H9 (cell line): ENCODE results near the gene MICAL2. TPM values are rescaled to one million over a fixed set of nuclear protein-coding genes. Genes with fewer than 3 reads are reported as not detected.

Experiments used
- DNase-seq: peaks from one replicate; pipeline ENCODE4 v3.0.0-alpha.2; 2017
- H2AFZ ChIP-seq: one replicate; pipeline ENCODE4 v1.6.1; 2013; ENCODE audit warnings: mild to moderate bottlenecking, low read length, control low read depth, moderate library complexity
- H2AK5ac ChIP-seq: 2 replicates; pipeline ENCODE4 v1.6.1; 2013; ENCODE audit warnings: low read length, control low read depth, mixed read lengths; ENCODE audit not compliant: insufficient read length
- H2BK120ac ChIP-seq: one replicate; pipeline ENCODE4 v1.6.1; 2013; ENCODE audit warnings: low read depth, mild to moderate bottlenecking, low read length, control low read depth, inconsistent platforms; ENCODE audit not compliant: poor library complexity, severe bottlenecking
- H2BK12ac ChIP-seq: 2 replicates; pipeline ENCODE4 v1.6.1; 2013; ENCODE audit warnings: low read length, control low read depth, mixed read lengths, low read depth; ENCODE audit not compliant: insufficient read length
- H2BK15ac ChIP-seq: 2 replicates; pipeline ENCODE4 v1.6.1; 2013; ENCODE audit warnings: low read depth, low read length, control low read depth
- H2BK20ac ChIP-seq: one replicate; pipeline ENCODE4 v1.6.1; 2013; ENCODE audit warnings: low read depth, mild to moderate bottlenecking, low read length, control low read depth, inconsistent platforms; ENCODE audit not compliant: poor library complexity, severe bottlenecking
- H2BK5ac ChIP-seq: 2 replicates; pipeline ENCODE4 v1.6.1; 2013; ENCODE audit warnings: low read length, control low read depth, mixed read lengths; ENCODE audit not compliant: insufficient read length
- H3K14ac ChIP-seq: 2 replicates; pipeline ENCODE4 v1.6.1; 2013; ENCODE audit warnings: low read length, control low read depth; ENCODE audit not compliant: insufficient read depth
- H3K18ac ChIP-seq: 2 replicates; pipeline ENCODE4 v1.6.1; 2013; ENCODE audit warnings: low read depth, mild to moderate bottlenecking, mixed read lengths, low read length, control low read depth; ENCODE audit not compliant: insufficient read length
- H3K23ac ChIP-seq: 2 replicates; pipeline ENCODE4 v1.6.1; 2013; ENCODE audit warnings: low read length, control low read depth, mixed read lengths, low read depth; ENCODE audit not compliant: insufficient read length
- H3K23me2 ChIP-seq: 2 replicates; pipeline ENCODE4 v1.6.1; 2013; ENCODE audit warnings: low read depth, mild to moderate bottlenecking, mixed read lengths, low read length, control low read depth; ENCODE audit not compliant: insufficient read length, poor library complexity, severe bottlenecking
- H3K27ac ChIP-seq: 2 replicates; pipeline ENCODE4 v1.5.1; 2013; ENCODE audit warnings: low read length, control low read depth, mixed read lengths, low read depth; ENCODE audit not compliant: insufficient read length
- H3K27me3 ChIP-seq: 2 replicates; pipeline ENCODE4 v1.6.1; 2013; ENCODE audit warnings: low read length, control low read depth, inconsistent platforms; ENCODE audit not compliant: insufficient read depth
- H3K4ac ChIP-seq: 2 replicates; pipeline ENCODE4 v1.6.1; 2013; ENCODE audit warnings: low read depth, mild to moderate bottlenecking, control low read depth, inconsistent platforms, low read length, moderate library complexity
- H3K4me1 ChIP-seq: 2 replicates; pipeline ENCODE4 v1.6.1; 2013; ENCODE audit warnings: low read length, control low read depth, inconsistent platforms; ENCODE audit not compliant: insufficient read depth
- H3K4me2 ChIP-seq: 2 replicates; pipeline ENCODE4 v1.6.1; 2013; ENCODE audit warnings: low read length, control low read depth, mixed read lengths; ENCODE audit not compliant: insufficient read length, insufficient read depth
- H3K56ac ChIP-seq: 2 replicates; pipeline ENCODE4 v1.6.1; 2013; ENCODE audit warnings: low read depth, mild to moderate bottlenecking, mixed read lengths, low read length, control low read depth; ENCODE audit not compliant: insufficient read length
- H3K79me1 ChIP-seq: 2 replicates; pipeline ENCODE4 v1.6.1; 2013; ENCODE audit warnings: low read depth, mild to moderate bottlenecking, moderate library complexity, low read length, control low read depth, inconsistent platforms; ENCODE audit not compliant: insufficient read depth, poor library complexity, severe bottlenecking
- H3K79me2 ChIP-seq: 2 replicates; pipeline ENCODE4 v1.6.1; 2013; ENCODE audit warnings: low read length, control low read depth, inconsistent platforms; ENCODE audit not compliant: insufficient read depth
- H3K9ac ChIP-seq: 2 replicates; pipeline ENCODE4 v1.6.1; 2013; ENCODE audit warnings: low read length, control low read depth, mixed read lengths; ENCODE audit not compliant: insufficient read length; ENCODE audit errors: extremely low read depth
- H3K9me3 ChIP-seq: one replicate; pipeline ENCODE4 v1.6.1; 2013; ENCODE audit warnings: low read depth, low read length, inconsistent platforms; ENCODE audit not compliant: control insufficient read depth
- H3T11ph ChIP-seq: one replicate; pipeline ENCODE4 v1.6.1; 2013; ENCODE audit warnings: mild to moderate bottlenecking, low read length, control low read depth, inconsistent platforms
- H4K20me1 ChIP-seq: one replicate; pipeline ENCODE4 v1.6.1; 2013; ENCODE audit not compliant: control insufficient read depth, insufficient read length, insufficient read depth
- H4K5ac ChIP-seq: 2 replicates; pipeline ENCODE4 v1.6.1; 2013; ENCODE audit warnings: low read depth, mild to moderate bottlenecking, mixed read lengths, low read length, control low read depth; ENCODE audit not compliant: insufficient read length
- H4K8ac ChIP-seq: replicated peaks from 2 replicates; pipeline ENCODE4 v1.6.1; 2013; ENCODE audit warnings: low read length, control low read depth, mixed read lengths, low read depth; ENCODE audit not compliant: insufficient read length
- H4K91ac ChIP-seq: 2 replicates; pipeline ENCODE4 v1.6.1; 2013; ENCODE audit warnings: low read depth, mild to moderate bottlenecking, moderate library complexity, mixed read lengths, low read length, control low read depth; ENCODE audit not compliant: insufficient read length
- H3K27ac Mint-ChIP-seq, 3 experiments: 2 replicates in 2 of 3; 3 replicates in 1 of 3; pipeline ENCODE4 v1.8.0; 2020 to 2021; ENCODE audit warnings: mixed read lengths in 3 of 3, mild to moderate bottlenecking in 1 of 3, moderate library complexity in 1 of 3
- H3K27me3 Mint-ChIP-seq: 2 replicates; pipeline ENCODE4 v1.8.0; 2021; ENCODE audit warnings: low read depth, mild to moderate bottlenecking, moderate library complexity, mixed read lengths
- H3K36me3 Mint-ChIP-seq, 3 experiments: 2 replicates in 2 of 3; 3 replicates in 1 of 3; pipeline ENCODE4 v1.8.0; 2020 to 2021; ENCODE audit warnings: low read depth in 3 of 3, mixed read lengths in 3 of 3; ENCODE audit not compliant: insufficient read depth in 1 of 3
- H3K4me1 Mint-ChIP-seq, 2 experiments: 2 replicates each; pipeline ENCODE4 v1.8.0; 2020; ENCODE audit warnings: mixed read lengths in 2 of 2
- H3K4me3 Mint-ChIP-seq, 2 experiments: 2 replicates in 1 of 2; 3 replicates in 1 of 2; pipeline ENCODE4 v1.8.0; 2020 to 2021; ENCODE audit warnings: mild to moderate bottlenecking in 2 of 2, mixed read lengths in 2 of 2, moderate library complexity in 1 of 2
- H3K9me3 Mint-ChIP-seq, 2 experiments: 2 replicates in 1 of 2; 3 replicates in 1 of 2; pipeline ENCODE4 v1.8.0; 2020; ENCODE audit warnings: mild to moderate bottlenecking in 2 of 2, mixed read lengths in 2 of 2, moderate library complexity in 1 of 2
- WGBS: extraction: QIAGEN DNeasy Blood & Tissue Kit; methylation state at CpG from one replicate; pipeline ENCODE4 v1.1.7; 2013; ENCODE audit warnings: missing lambda C conversion rate, low lambda C conversion rate, mixed read lengths; ENCODE audit not compliant: insufficient read length; ENCODE audit errors: extremely low coverage; 5-methylcytosine and 5-hydroxymethylcytosine counted together
- total RNA-seq: library from RNA; stranded (reverse); gene quantifications from 2 replicates; pipeline ENCODE4 v1.2.1, GENCODE V29; 2021
- TF ChIP-seq, protein P1 (sequence below): fragments of 200-600 bp; sonication (generic); conservative IDR thresholded peaks from 3 replicates; pipeline ENCODE4 v1.8.0; 2021; ENCODE audit warnings: antibody characterized with exemption, mild to moderate bottlenecking

Gene MICAL2
- total RNA-seq, 1 experiment from 2014 or later, result 4.7 TPM

DNA sequence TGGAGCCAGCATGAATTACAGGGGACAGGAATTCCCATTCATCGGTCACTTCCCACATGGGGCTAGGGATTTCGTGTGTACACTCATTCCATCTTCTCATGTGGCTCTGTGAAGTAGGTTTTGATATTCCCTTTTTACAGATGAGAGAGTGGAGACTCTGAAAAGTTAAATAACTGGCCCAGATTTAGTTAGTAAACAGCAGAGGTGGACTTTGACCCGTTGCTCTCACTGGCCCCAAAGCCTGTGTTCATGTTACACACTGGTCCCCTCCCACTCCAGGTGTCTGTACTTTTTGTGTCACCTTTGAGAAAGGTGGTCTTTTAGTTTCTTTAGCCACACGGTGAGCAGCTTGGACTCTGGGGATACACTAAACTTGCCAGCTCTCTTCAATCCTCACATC is 108.5 kb downstream of the MICAL2 start:
- H3K23ac ChIP-seq, result no peak overlapping the region
- H2AFZ ChIP-seq, result no peak overlapping the region
- WGBS, result no CpG with 5 or more reads among the region's 4 CpGs
- H4K8ac ChIP-seq, result no peak overlapping the region
- no peaks in the 10 kb centered on the region for H3K36me3 Mint-ChIP-seq
- no peak overlapping the region for H2BK12ac ChIP-seq
- no peaks in the 10 kb centered on the region for H3K23me2 ChIP-seq
- H3K79me1 ChIP-seq, result no peaks in the 10 kb centered on the region
- no peak overlapping the region for H4K91ac ChIP-seq
- H3K9ac ChIP-seq, result no peak overlapping the region
- H3K4me3 Mint-ChIP-seq, result no peak overlapping the region
- no peak overlapping the region for H3K4me2 ChIP-seq
- H3K79me2 ChIP-seq, result no peaks in the 10 kb centered on the region
- H3K18ac ChIP-seq, result no peak overlapping the region
- H3K14ac ChIP-seq, result no peak overlapping the region
- TF ChIP-seq, protein P1, sequence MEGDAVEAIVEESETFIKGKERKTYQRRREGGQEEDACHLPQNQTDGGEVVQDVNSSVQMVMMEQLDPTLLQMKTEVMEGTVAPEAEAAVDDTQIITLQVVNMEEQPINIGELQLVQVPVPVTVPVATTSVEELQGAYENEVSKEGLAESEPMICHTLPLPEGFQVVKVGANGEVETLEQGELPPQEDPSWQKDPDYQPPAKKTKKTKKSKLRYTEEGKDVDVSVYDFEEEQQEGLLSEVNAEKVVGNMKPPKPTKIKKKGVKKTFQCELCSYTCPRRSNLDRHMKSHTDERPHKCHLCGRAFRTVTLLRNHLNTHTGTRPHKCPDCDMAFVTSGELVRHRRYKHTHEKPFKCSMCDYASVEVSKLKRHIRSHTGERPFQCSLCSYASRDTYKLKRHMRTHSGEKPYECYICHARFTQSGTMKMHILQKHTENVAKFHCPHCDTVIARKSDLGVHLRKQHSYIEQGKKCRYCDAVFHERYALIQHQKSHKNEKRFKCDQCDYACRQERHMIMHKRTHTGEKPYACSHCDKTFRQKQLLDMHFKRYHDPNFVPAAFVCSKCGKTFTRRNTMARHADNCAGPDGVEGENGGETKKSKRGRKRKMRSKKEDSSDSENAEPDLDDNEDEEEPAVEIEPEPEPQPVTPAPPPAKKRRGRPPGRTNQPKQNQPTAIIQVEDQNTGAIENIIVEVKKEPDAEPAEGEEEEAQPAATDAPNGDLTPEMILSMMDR, result no peak
- H3K27me3 ChIP-seq, result no peaks in the 10 kb centered on the region
- H3K9me3 ChIP-seq, result no peaks in the 10 kb centered on the region
- no peaks in the 10 kb centered on the region for H4K20me1 ChIP-seq
- H3K27me3 Mint-ChIP-seq, result peaks cover 9% of the 10 kb centered on the region
- no peak overlapping the region for H2BK120ac ChIP-seq
- DNase-seq, result no peak
- no peak overlapping the region for H3K56ac ChIP-seq
- no peak overlapping the region for H4K5ac ChIP-seq
- no peak overlapping the region for H2BK5ac ChIP-seq
- no peak overlapping the region for H3K27ac Mint-ChIP-seq
- H3K4me1 ChIP-seq, result no peaks in the 10 kb centered on the region
- H3K4me1 Mint-ChIP-seq, result peaks cover 8 to 17% of the 10 kb centered on the region in 2 experiments
- no peak overlapping the region for H3K4ac ChIP-seq
- no peak overlapping the region for H2BK20ac ChIP-seq
- H3K27ac ChIP-seq, result no peak overlapping the region
- no peak overlapping the region for H3T11ph ChIP-seq
- no peak overlapping the region for H2BK15ac ChIP-seq
- no peak overlapping the region for H2AK5ac ChIP-seq
- H3K9me3 Mint-ChIP-seq, result no peaks in the 10 kb centered on the region
